Measurements from ENCODE around the gene IL31.

DNA sequence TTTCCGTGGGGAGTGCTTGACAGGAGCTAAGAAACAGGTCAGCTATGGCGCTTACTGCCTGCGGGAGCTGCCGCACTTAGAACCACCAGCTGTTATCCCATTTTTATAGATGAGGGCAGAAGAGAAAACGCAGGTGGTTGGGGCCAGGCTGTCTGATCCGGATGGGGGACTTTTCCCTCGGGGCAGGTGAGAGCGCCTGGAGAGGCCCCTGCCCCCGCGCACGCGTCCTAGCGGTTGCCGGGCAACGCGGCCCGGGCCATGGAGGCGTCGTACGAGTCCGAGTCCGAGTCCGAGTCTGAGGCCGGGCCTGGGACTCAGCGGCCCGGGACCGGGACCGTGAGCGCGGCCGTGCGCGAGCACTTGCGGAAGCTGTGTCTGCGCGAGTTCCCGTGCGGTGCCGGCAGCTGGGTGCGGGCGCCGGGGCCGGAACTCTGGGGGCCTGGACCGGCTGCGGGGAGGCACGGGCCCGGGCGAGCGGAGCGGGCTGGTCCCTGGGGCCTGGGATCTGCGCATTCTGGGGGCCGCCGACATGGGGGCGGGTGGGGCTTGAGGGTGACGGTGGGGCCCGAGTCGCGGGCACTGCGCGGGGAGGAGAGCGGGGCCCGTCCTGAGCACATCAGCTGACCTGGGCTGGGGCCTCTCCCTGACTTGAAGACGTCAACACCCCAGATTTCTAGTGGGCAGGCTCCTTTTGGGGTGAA, 9.0 kb upstream of the IL31 start, which contains the start of gene LRRC43:
- TF ChIP-seq, protein P1, sequence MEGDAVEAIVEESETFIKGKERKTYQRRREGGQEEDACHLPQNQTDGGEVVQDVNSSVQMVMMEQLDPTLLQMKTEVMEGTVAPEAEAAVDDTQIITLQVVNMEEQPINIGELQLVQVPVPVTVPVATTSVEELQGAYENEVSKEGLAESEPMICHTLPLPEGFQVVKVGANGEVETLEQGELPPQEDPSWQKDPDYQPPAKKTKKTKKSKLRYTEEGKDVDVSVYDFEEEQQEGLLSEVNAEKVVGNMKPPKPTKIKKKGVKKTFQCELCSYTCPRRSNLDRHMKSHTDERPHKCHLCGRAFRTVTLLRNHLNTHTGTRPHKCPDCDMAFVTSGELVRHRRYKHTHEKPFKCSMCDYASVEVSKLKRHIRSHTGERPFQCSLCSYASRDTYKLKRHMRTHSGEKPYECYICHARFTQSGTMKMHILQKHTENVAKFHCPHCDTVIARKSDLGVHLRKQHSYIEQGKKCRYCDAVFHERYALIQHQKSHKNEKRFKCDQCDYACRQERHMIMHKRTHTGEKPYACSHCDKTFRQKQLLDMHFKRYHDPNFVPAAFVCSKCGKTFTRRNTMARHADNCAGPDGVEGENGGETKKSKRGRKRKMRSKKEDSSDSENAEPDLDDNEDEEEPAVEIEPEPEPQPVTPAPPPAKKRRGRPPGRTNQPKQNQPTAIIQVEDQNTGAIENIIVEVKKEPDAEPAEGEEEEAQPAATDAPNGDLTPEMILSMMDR (conservative IDR thresholded peaks at IDR 0.05; ENCODE audit: low read length), result no peak
- TF ChIP-seq EZH2phosphoT487 (IDR thresholded peaks at IDR 0.05; ENCODE audit: borderline replicate concordance), result no peak

Measured in Loucy (cell line).